Cardiac fibroblast (primary cell): ENCODE measurements around the gene PDK2.
"Not testable (repeated sequence)": the region's sequence is repeated elsewhere in the genome, so short reads cannot be mapped to it uniquely, and the experiment has no call there.

Experiments
- DNase-seq, 2 donors: peaks; one replicate each; pipeline versions ENCODE4 v3.0.0 to v3.0.0-alpha.2; 2010; ENCODE audit warnings: low read depth in 2 of 2
- H3K4me3 ChIP-seq, 2 donors: replicated peaks in 1 of 2; 1 replicate in 1 of 2; 2 replicates in 1 of 2; pipeline ENCODE4 v1.5.1; 2011; ENCODE audit warnings: low read depth in 2 of 2, low read length in 2 of 2, mild to moderate bottlenecking in 2 of 2, moderate library complexity in 1 of 2
- TF ChIP-seq, protein P1 (sequence below): IDR thresholded peaks from one replicate; pipeline ENCODE4 v1.5.1; 2011; ENCODE audit warnings: low read depth, mild to moderate bottlenecking, low read length, inconsistent platforms

The PDK2 gene

DNA sequence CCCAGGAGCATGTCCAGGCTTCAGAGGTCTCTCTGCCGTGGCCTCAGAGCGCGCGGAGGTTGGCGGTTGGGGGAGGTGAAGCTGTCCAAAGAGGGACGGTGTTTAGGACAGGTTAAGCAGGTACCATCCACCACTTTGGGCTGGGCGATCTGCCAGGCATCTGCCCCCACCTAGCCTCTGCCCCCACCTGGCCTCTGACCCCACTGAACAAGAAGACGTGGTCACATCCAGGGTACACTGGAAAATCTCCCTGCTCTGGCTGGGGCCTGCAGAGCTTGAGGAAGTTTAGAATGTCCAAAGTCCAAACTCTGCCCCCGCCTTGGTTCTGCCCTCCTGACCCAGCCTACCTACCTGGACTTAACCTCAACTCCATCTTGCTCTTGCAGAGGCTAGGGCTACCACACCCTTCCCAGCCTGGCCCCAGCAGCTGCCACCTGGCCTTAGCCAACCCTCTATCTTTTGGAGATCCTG is 37.6 kb upstream of the PDK2 start:
- DNase-seq: no peak
- peak overlapping the region; percentile 77 to 83 for H3K4me3 ChIP-seq
- TF ChIP-seq, protein P1, sequence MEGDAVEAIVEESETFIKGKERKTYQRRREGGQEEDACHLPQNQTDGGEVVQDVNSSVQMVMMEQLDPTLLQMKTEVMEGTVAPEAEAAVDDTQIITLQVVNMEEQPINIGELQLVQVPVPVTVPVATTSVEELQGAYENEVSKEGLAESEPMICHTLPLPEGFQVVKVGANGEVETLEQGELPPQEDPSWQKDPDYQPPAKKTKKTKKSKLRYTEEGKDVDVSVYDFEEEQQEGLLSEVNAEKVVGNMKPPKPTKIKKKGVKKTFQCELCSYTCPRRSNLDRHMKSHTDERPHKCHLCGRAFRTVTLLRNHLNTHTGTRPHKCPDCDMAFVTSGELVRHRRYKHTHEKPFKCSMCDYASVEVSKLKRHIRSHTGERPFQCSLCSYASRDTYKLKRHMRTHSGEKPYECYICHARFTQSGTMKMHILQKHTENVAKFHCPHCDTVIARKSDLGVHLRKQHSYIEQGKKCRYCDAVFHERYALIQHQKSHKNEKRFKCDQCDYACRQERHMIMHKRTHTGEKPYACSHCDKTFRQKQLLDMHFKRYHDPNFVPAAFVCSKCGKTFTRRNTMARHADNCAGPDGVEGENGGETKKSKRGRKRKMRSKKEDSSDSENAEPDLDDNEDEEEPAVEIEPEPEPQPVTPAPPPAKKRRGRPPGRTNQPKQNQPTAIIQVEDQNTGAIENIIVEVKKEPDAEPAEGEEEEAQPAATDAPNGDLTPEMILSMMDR: no peak

DNA sequence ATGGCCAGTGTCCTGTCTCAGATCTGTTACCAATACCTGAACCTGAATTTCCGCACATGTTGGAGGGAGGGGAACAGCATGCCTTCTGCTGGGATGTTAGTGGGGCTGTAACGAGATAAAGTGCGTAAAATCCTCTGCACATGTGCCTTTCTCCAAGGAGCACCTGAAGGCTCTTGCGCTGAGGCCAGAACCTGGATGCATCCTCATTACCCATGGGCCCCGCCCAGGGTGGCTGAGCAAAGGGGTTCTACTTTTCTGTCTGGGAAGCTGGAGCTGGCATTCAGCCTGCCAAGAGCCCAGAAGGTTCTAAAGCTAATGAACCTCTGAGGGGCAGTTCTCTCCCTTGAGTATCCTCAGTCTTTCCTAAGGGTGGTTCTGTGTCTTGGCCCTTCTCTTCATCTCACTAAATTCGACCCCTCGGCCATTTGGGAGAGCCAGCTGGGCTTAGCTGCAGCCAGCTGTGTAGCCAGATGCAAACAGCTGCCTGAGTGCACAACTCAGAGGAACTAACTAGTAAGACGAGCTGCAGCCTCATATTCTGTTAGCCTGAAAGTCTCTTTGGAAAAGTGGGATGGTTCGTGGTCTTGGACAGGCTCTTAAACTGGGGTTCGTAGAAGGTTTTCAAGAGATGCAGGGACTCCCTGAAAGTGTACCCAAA is 36.7 kb upstream of the PDK2 start:
- no peak for DNase-seq
- TF ChIP-seq, protein P1: no peak
- H3K4me3 ChIP-seq: peak overlapping the region; percentile 16 to 77

DNA sequence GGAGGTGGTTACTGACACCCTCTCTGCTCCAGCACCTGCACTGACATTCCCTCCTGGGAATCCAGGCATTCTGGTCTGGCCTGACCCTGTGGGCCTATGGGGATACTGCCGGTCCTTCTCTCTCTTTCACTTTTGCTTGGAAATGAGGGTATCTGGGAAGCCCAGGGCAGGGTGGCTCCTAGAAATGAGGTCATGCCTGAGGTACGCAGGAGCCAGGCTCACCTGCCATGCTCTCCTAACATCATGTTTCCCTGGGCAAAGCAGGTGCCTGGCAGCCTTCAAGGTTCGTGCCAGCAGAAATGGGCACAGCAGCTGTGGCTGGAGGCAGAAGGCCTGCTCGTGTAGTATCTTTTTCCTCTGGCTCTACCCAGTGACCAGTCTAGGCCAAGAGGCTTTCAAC is 35.9 kb upstream of the PDK2 start:
- DNase-seq: no peak
- peak overlapping the region in 1 of 2 donors; percentile 4 for H3K4me3 ChIP-seq
- TF ChIP-seq, protein P1: no peak

DNA sequence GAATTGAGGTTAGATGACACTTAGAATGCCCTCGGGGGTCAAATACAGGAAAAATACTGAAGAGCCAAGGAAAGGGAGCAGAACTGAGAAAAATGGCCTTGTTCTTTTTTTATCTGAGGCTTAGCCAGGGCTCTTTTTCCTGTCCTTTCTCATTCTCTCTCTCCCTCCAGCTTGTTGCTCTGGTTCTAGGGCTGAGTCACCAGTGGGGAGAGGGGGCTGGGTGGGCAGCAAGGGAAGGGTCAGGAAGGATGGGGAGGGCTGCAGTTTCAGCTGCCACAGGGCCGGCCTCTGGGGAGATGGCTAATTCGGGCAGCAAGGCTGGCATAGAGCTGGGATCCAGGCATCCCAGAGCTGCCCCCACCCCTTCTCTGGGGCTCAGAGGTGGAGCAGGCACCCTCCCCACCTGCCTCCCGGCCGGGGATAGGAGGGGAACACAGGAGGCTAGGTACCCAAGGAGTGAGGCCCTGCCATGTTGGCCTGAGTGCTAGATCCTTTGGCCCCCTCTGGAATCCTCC is 35.3 kb upstream of the PDK2 start:
- peak; percentile 56 for DNase-seq
- H3K4me3 ChIP-seq: no peak overlapping the region
- TF ChIP-seq, protein P1: no peak

DNA sequence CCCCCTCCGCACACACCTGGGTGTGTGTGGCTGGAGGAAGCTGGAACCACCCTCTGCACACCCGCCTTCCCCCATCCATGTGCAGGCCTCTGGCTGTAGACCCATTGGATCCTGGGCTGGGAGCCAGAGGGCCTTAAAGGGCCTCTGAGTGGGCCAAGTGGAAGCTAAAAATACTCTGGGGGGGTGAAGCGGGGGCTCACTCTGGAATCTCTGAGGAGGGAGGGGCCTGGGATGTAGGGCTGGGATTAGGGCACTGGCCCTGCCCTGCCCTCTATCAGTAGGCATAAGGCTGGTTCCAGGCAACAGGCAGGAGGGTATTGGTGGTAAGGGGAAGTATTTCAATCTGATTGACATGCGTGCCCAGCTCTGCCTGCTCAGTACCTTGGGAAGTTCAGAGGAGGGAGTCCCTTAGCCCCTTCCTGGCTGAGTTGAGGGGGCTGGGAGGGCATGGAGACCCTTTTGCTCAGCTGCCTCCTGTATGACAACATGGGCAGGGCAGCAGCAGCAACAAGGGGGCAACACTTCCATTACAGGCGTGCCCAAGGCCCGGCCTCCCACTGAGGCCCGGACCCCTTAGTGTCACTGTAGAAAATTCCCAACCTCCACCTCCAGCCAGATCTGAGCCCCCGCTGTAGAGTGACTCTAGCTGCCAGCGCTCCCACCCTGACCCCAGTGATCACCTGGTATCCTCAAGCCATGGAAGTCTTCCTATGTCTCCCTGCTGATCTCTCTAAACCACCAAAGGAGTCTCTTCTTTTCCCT is 34.0 kb upstream of the PDK2 start:
- TF ChIP-seq, protein P1: no peak
- peak; percentile 67 to 92 for DNase-seq
- no peak overlapping the region for H3K4me3 ChIP-seq

DNA sequence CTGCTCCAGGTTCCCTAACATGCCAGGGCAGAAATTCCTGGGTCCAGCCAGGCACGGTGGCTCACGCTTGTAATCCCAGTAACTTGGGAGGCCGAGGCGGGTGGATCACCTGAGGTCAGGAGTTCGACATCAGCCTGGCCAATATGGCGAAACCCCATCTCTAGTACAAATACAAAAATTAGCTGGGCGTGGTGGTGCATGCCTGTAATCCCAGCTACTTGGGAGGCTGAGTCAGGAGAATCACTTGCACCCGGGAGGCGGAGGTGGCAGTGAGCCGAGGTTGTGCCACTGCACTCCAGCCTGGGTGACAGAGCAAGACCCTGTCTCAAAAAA is 33.5 kb upstream of the PDK2 start:
- not testable (repeated sequence) for DNase-seq, H3K4me3 ChIP-seq

DNA sequence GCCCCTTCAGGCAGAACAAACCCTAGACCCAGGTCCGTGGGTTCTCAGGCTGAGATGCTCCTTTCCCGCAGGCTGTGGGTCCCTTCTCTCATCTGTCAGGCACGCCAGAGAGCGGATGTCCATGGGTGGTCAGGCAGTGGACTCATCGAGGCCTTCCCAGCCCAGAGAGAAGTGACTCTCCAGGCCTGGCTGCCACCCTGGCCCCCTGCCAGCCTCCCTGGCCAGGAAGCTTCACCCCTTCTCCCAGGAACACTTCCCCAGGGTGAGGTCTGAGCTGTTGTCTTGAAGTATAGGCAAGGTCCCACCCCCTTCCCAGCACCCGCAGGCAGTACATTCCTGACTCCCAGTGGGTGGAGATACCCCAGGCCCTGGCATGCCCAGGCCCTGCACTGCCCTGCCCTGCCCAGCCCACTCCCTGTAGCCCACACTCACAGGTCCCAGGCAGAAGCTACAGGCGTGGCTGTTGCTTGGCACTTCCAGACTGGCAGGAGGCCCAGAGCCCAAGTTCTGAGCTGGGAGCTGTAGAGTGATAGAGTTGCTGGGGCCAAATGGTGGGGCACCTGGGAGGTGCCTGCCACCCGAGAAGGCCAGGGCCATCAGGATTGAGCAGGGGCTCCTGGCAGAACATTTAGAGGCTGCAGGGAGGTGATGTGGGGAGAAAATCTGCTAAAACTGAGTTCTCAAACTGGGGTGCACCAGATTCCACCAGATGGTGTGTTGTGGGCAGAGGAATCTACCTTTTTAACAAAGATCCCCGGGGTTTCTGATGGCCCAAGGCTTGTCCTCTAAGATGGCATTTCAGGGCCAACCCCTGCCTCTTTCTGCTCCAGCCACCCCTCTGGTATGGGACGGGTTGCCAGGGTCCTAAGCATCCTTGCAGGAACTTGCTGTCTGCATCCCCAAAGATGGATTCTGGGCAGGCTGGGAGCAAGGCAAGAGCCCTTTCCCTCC is 32.6 kb upstream of the PDK2 start:
- peak; percentile 89 to 90 for DNase-seq
- H3K4me3 ChIP-seq: no peak overlapping the region
- TF ChIP-seq, protein P1: no peak
